H1 (cell line): Measurements from ENCODE around the gene MMEL1. TPM values are rescaled to one million over a fixed set of nuclear protein-coding genes. Genes with fewer than 3 reads are reported as not detected.
A peak's percentile ranks its signal among the peaks of the same experiment; 100 is the strongest.

Experiments
- CTCF ChIA-PET: fragments of 300-600 bp; sonication (Branson Sonifier 250); formaldehyde crosslinking; loops from one replicate; lab custom pipeline; 2021; ENCODE audit not compliant: partially characterized antibody; lab: Charles Lee
- POLR2A ChIA-PET: fragments of 300-600 bp; sonication (Branson Sonifier 250); formaldehyde crosslinking; loops from one replicate; lab custom pipeline; 2021; ENCODE audit warnings: inconsistent platforms; ENCODE audit not compliant: partially characterized antibody; lab: Charles Lee
- DNase-seq, 2 experiments: peaks; one replicate each; pipeline versions ENCODE4 v3.0.0 to v3.0.0-alpha.2; 2010 to 2022; ENCODE audit warnings: low spot score in 2 of 2, low read depth in 1 of 2, mixed read lengths in 1 of 2
- FAIRE-seq: peaks from 2 replicates; lab custom pipeline; 2011; peaks lifted over from hg19 to GRCh38; lab: Jason Lieb, UNC
- H2AFZ ChIP-seq: 2 replicates; pipeline ENCODE4 v1.8.1; 2012; ENCODE audit warnings: low read length, inconsistent platforms
- H2AK5ac ChIP-seq: 2 replicates; pipeline ENCODE4 v1.6.1; 2013; ENCODE audit warnings: low read depth, low read length
- H2BK120ac ChIP-seq: replicated peaks from 2 replicates; pipeline ENCODE3; 2013; ENCODE audit warnings: low read depth, low read length, inconsistent platforms
- H2BK12ac ChIP-seq: 2 replicates; pipeline ENCODE4 v1.6.1; 2013; ENCODE audit warnings: low read depth, low read length
- H2BK15ac ChIP-seq: 2 replicates; pipeline ENCODE4 v1.6.1; 2013; ENCODE audit warnings: low read length
- H2BK20ac ChIP-seq: 2 replicates; pipeline ENCODE4 v1.6.1; 2013; ENCODE audit warnings: low read length
- H2BK5ac ChIP-seq: 2 replicates; pipeline ENCODE4 v1.6.1; 2013; ENCODE audit warnings: low read depth, low read length
- H3K14ac ChIP-seq: 2 replicates; pipeline ENCODE4 v1.6.1; 2013; ENCODE audit warnings: inconsistent platforms; ENCODE audit not compliant: insufficient read length
- H3K18ac ChIP-seq: 2 replicates; pipeline ENCODE4 v1.6.1; 2013; ENCODE audit warnings: low read length; ENCODE audit errors: extremely low read depth
- H3K23ac ChIP-seq: 2 replicates; pipeline ENCODE4 v1.6.1; 2013; ENCODE audit warnings: inconsistent platforms; ENCODE audit not compliant: insufficient read length
- H3K23me2 ChIP-seq: 2 replicates; pipeline ENCODE4 v1.6.1; 2013; ENCODE audit warnings: low read depth, low read length
- H3K27ac ChIP-seq: 2 replicates; pipeline ENCODE4 v1.6.1; 2011; ENCODE audit warnings: low read depth, low read length, inconsistent platforms
- H3K27me3 ChIP-seq, 4 experiments: replicated peaks in 1 of 4; 1 replicate in 1 of 4; 2 replicates in 3 of 4; pipeline versions ENCODE4 v1.6.1 to v1.8.1; 2011 to 2013; ENCODE audit warnings: low read length in 3 of 4, mild to moderate bottlenecking in 3 of 4, inconsistent platforms in 2 of 4, mixed read lengths in 2 of 4, moderate library complexity in 1 of 4; ENCODE audit not compliant: control insufficient read depth in 3 of 4, insufficient read depth in 3 of 4; ENCODE audit errors: extremely low read depth in 1 of 4
- H3K36me3 ChIP-seq, 4 experiments: 2 replicates each; pipeline versions ENCODE4 v1.6.1 to v1.8.1; 2011 to 2013; ENCODE audit warnings: mild to moderate bottlenecking in 4 of 4, low read length in 3 of 4, moderate library complexity in 2 of 4, control low read depth in 1 of 4, inconsistent platforms in 1 of 4; ENCODE audit not compliant: insufficient read depth in 4 of 4, control insufficient read depth in 2 of 4
- H3K4ac ChIP-seq: replicated peaks from 2 replicates; pipeline ENCODE3; 2013; ENCODE audit warnings: low read length, low read depth, mixed read lengths, inconsistent platforms; ENCODE audit not compliant: insufficient read length
- H3K4me1 ChIP-seq, 4 experiments: replicated peaks in 1 of 4; 1 replicate in 1 of 4; 2 replicates in 3 of 4; pipeline versions ENCODE4 v1.6.1 to v1.8.1; 2011 to 2013; ENCODE audit warnings: low read length in 3 of 4, inconsistent platforms in 2 of 4, mixed read lengths in 1 of 4; ENCODE audit not compliant: insufficient read depth in 4 of 4, control insufficient read depth in 3 of 4
- H3K4me2 ChIP-seq, 2 experiments: 2 replicates each; pipeline versions ENCODE4 v1.6.1 to v1.8.1; 2011 to 2013; ENCODE audit warnings: low read depth in 2 of 2, low read length in 2 of 2, control low read depth in 1 of 2, inconsistent platforms in 1 of 2, mild to moderate bottlenecking in 1 of 2; ENCODE audit not compliant: insufficient read depth in 1 of 2
- H3K4me3 ChIP-seq, 4 experiments: fragments of 200-600, 300-600 bp in 1 of 4; sonication (generic), shearing (Covaris generic), sonication (Bioruptor Twin) in 1 of 4; 2 replicates each; pipeline versions ENCODE4 v1.5.1 to v1.8.1; 2011 to 2016; ENCODE audit warnings: low read length in 4 of 4, low read depth in 3 of 4, control low read depth in 2 of 4, inconsistent platforms in 2 of 4, mild to moderate bottlenecking in 2 of 4, mixed read lengths in 1 of 4, moderate library complexity in 1 of 4; ENCODE audit not compliant: insufficient read depth in 2 of 4; ENCODE audit errors: extremely low read depth in 1 of 4
- H3K56ac ChIP-seq: replicated peaks from 2 replicates; pipeline ENCODE3; 2013; ENCODE audit warnings: low read depth, mild to moderate bottlenecking, mixed read lengths, low read length, inconsistent platforms; ENCODE audit not compliant: insufficient read length
- H3K79me1 ChIP-seq: 2 replicates; pipeline ENCODE4 v1.6.1; 2013; ENCODE audit warnings: low read depth, low read length, control low read depth
- H3K79me2 ChIP-seq, 2 experiments: 2 replicates each; pipeline versions ENCODE4 v1.6.1 to v1.8.1; 2012 to 2013; ENCODE audit warnings: low read length in 2 of 2, mild to moderate bottlenecking in 2 of 2, inconsistent platforms in 1 of 2; ENCODE audit not compliant: insufficient read depth in 2 of 2, control insufficient read depth in 1 of 2
- H3K9ac ChIP-seq, 4 experiments: replicated peaks in 1 of 4; 1 replicate in 1 of 4; 2 replicates in 3 of 4; pipeline versions ENCODE4 v1.6.1 to v1.8.1; 2011 to 2013; ENCODE audit warnings: low read depth in 3 of 4, low read length in 3 of 4, control low read depth in 2 of 4, mild to moderate bottlenecking in 2 of 4, moderate library complexity in 2 of 4, inconsistent platforms in 1 of 4; ENCODE audit errors: extremely low read depth in 1 of 4
- H3K9me3 ChIP-seq, 2 experiments: 2 replicates each; pipeline versions ENCODE4 v1.6.1 to v1.8.1; 2012 to 2013; ENCODE audit warnings: mild to moderate bottlenecking in 2 of 2, moderate library complexity in 2 of 2, control low read depth in 1 of 2, inconsistent platforms in 1 of 2, low read depth in 1 of 2, low read length in 1 of 2, mixed read lengths in 1 of 2; ENCODE audit not compliant: insufficient read depth in 2 of 2
- H4K20me1 ChIP-seq, 2 experiments: replicated peaks in 1 of 2; 2 replicates each; pipeline versions ENCODE3 to v1.8.1; 2011 to 2013; ENCODE audit warnings: inconsistent platforms in 2 of 2, low read length in 2 of 2, mild to moderate bottlenecking in 1 of 2; ENCODE audit not compliant: insufficient read depth in 2 of 2, control insufficient read depth in 1 of 2
- H4K5ac ChIP-seq: 2 replicates; pipeline ENCODE4 v1.6.1; 2013; ENCODE audit warnings: low read length, low read depth, mixed read lengths, inconsistent platforms; ENCODE audit not compliant: insufficient read length
- H4K8ac ChIP-seq: 2 replicates; pipeline ENCODE4 v1.8.0; 2013; ENCODE audit warnings: mild to moderate bottlenecking, moderate library complexity, low read length, inconsistent platforms; ENCODE audit not compliant: insufficient read depth; ENCODE audit errors: extremely low read depth
- H4K91ac ChIP-seq: replicated peaks from 2 replicates; pipeline ENCODE3; 2013; ENCODE audit warnings: low read length, mixed read lengths, inconsistent platforms; ENCODE audit not compliant: insufficient read length
- ASH2L ChIP-seq: fragments of 200-600, 300-600 bp; sonication (generic); IDR thresholded peaks from one replicate; pipeline ENCODE4 v1.7.1; 2017; ENCODE audit warnings: low read length
- BACH1 ChIP-seq: IDR thresholded peaks from 2 replicates; pipeline ENCODE4 v1.6.1; 2012; ENCODE audit warnings: low read length, improper control_type of control experiment
- CBX8 ChIP-seq: fragments of 300-800, 300-1000 bp; sonication (generic); IDR thresholded peaks from 2 replicates; pipeline ENCODE4 v1.7.1; 2016; ENCODE audit warnings: low read depth, low read length, borderline replicate concordance
- EP300 ChIP-seq, 2 experiments: IDR thresholded peaks; 1 replicate in 1 of 2; 2 replicates in 1 of 2; pipeline ENCODE4 v1.6.1; 2011 to 2012; ENCODE audit warnings: low read depth in 2 of 2, low read length in 2 of 2, mild to moderate bottlenecking in 2 of 2, borderline replicate concordance in 1 of 2, inconsistent platforms in 1 of 2, moderate library complexity in 1 of 2
- HDAC2 ChIP-seq, 2 experiments: fragments of 300-600 bp in 1 of 2; sonication (generic) in 1 of 2; IDR thresholded peaks; 2 replicates each; pipeline ENCODE4 v1.6.1; 2011 to 2012; ENCODE audit warnings: low read depth in 2 of 2, low read length in 2 of 2, mild to moderate bottlenecking in 2 of 2, moderate library complexity in 2 of 2, borderline replicate concordance in 1 of 2, inconsistent platforms in 1 of 2
- SIN3A ChIP-seq, 2 experiments: IDR thresholded peaks in 1 of 2; conservative IDR thresholded peaks in 1 of 2; 2 replicates each; pipeline ENCODE4 v1.6.1; 2011 to 2012; ENCODE audit warnings: low read length in 2 of 2, improper control_type of control experiment in 1 of 2, low read depth in 1 of 2, mild to moderate bottlenecking in 1 of 2
- SIX5 ChIP-seq: IDR thresholded peaks from 2 replicates; pipeline ENCODE4 v1.6.1; 2011; ENCODE audit warnings: mild to moderate bottlenecking, low read depth, low read length
- WGBS, 2 experiments: shearing (Covaris generic) in 1 of 2; methylation state at CpG; one replicate each; pipeline versions ENCODE4 v1.1.6 to v1.1.7; 2013 to 2015; ENCODE audit warnings: low lambda C conversion rate in 2 of 2, mixed read lengths in 2 of 2, inconsistent platforms in 1 of 2, low coverage in 1 of 2, missing lambda C conversion rate in 1 of 2; ENCODE audit not compliant: insufficient replicate concordance in 2 of 2, insufficient coverage in 1 of 2, insufficient read length in 1 of 2; ENCODE audit errors: extremely low coverage in 1 of 2, missing lambda C conversion rate in 1 of 2; 5-methylcytosine and 5-hydroxymethylcytosine counted together
- polyA plus RNA-seq, 7 experiments: library from polyadenylated mRNA; depleted of rRNA in 3 of 7; stranded (reverse) in 5 of 7; unstranded in 2 of 7; fragments of >200 nt in 5 of 7; fragments of 200-250 nt in 2 of 7; gene quantifications; 1 replicate in 5 of 7; 2 replicates in 1 of 7; 4 replicates in 1 of 7; pipeline versions ENCODE4 v1.2.1 to v1.2.3, GENCODE V29; 2011 to 2013; ENCODE audit warnings: missing spikeins in 2 of 7, mixed read lengths in 2 of 7
- total RNA-seq: library from RNA; stranded (reverse); fragmentation: NEBNext Ultra II Directional; extraction: Animal tissue kit (Norgen Biotek cat#: 25700); gene quantifications from 2 replicates; pipeline ENCODE4 v1.2.1, GENCODE V29; 2021
- TF ChIP-seq, protein P1 (sequence below): IDR thresholded peaks from 2 replicates; pipeline ENCODE4 v1.6.1; 2012; ENCODE audit warnings: inconsistent platforms
- TF ChIP-seq, protein P2 (sequence below): IDR thresholded peaks from 2 replicates; pipeline ENCODE4 v1.6.1; 2011; ENCODE audit warnings: low read length, improper control_type of control experiment

The MMEL1 gene
- total and polyA plus RNA-seq, 2 of the 8 experiments (the other 6 are each of a cell fraction or from before 2014, with no cell fraction given) = 0.91 to 1.7 TPM

DNA sequence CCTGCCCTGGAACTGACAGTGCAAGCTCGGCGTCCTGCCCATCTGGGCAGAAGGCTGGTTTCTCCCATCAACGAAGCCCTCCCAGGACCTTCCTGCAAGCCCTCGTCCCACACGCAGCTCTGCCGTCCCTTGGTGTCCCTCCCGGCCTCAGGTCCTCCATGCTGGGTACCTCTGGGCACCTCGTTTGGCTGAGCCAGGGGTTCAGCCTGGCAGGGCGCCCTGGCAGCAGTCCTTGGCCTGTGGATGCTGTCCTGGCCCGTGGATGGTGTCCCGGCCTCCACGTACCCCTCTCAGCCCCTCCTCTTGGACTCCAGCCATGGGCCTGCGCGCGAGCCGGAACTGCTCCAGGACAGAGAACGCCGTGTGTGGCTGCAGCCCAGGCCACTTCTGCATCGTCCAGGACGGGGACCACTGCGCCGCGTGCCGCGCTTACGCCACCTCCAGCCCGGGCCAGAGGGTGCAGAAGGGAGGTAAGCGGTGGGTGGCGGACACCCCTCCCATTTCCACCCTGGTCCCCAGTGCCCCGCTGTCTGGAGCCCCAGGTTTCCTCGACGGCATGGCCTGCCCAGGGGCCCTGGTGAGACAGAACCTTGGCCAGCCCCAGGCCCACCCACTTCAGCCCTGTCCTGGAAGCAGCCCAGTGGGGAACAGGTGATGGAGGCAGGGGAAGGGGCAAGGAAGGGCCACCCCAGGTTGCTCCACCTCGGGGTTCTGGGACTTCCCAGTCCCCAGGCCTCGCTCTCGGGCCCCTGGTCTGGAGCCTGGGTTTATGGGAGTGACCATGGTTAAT, 73.1 kb downstream of the MMEL1 start:
- Histone ChIP-seq H3K79me1 (no peaks in the 10 kb centered on the region), H4K20me1 (no peaks in the 10 kb centered on the region), H2BK15ac (no peak overlapping the region), H2BK5ac (no peak overlapping the region), H4K91ac (no peak overlapping the region), H3K18ac (no peak overlapping the region), H2BK20ac (no peak overlapping the region), H3K27ac (no peak overlapping the region), H2AK5ac (no peak overlapping the region), H3K23me2 (no peaks in the 10 kb centered on the region), H3K14ac (no peak overlapping the region), H4K5ac (no peak overlapping the region), H3K9ac (no peak overlapping the region), H3K79me2 (no peaks in the 10 kb centered on the region), H3K4me2 (no peak overlapping the region), H3K4me1 (peaks cover 0 to 6% (median 1%) of the 10 kb centered on the region in 4 experiments; a peak in 3 of 7 replicates), H3K36me3 (no peaks in the 10 kb centered on the region), H3K9me3 (no peaks in the 10 kb centered on the region; a peak in 1 of 4 replicates), H3K23ac (no peak overlapping the region), H2BK12ac (no peak overlapping the region), H4K8ac (peak overlapping the region; percentile 12; the same call in 1 of the 2 replicates), H3K4me3 (no peak overlapping the region), H3K56ac (no peak overlapping the region), H2AFZ (no peak overlapping the region), H2BK120ac (no peak overlapping the region), H3K4ac (no peak overlapping the region), H3K27me3 (no peaks in the 10 kb centered on the region)
- ChIA-PET POLR2A (interaction anchor here (1.2 kb wide), 1 partner anchor 31 kb away, joined by 4 read pairs; no protein-coding TSS in a partner anchor), CTCF (interaction anchor here (1.2 to 3.3 kb wide), 5 partner anchors 12 to 181 kb away, joined by 3 to 24 read pairs (median 4); no protein-coding TSS in a partner anchor)
- DNase-seq = no peak
- no peak for FAIRE-seq
- WGBS, 2 experiments = 92% methylated on average over 32 of the region's 35 CpGs; no CpG with 5 or more reads in 1 of the 2 experiments
- TF ChIP-seq HDAC2 (IDR thresholded peaks at IDR 0.05; ENCODE audit: borderline replicate concordance in 1 of 2, low read depth in 2 of 2, low read length in 2 of 2) (no peak), ASH2L (no peak), SIN3A (conservative IDR thresholded peaks at IDR 0.05 in 1 of 2, IDR thresholded peaks at IDR 0.05 in 1 of 2; ENCODE audit: low read depth in 1 of 2, low read length in 2 of 2) (no peak), SIX5 (no peak), CBX8 (no peak), BACH1 (no peak), EP300 (IDR thresholded peaks at IDR 0.05; ENCODE audit: borderline replicate concordance in 1 of 2, low read depth in 2 of 2, low read length in 2 of 2) (no peak)
- TF ChIP-seq, protein P1, sequence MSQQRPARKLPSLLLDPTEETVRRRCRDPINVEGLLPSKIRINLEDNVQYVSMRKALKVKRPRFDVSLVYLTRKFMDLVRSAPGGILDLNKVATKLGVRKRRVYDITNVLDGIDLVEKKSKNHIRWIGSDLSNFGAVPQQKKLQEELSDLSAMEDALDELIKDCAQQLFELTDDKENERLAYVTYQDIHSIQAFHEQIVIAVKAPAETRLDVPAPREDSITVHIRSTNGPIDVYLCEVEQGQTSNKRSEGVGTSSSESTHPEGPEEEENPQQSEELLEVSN = no peak
- TF ChIP-seq, protein P2, sequence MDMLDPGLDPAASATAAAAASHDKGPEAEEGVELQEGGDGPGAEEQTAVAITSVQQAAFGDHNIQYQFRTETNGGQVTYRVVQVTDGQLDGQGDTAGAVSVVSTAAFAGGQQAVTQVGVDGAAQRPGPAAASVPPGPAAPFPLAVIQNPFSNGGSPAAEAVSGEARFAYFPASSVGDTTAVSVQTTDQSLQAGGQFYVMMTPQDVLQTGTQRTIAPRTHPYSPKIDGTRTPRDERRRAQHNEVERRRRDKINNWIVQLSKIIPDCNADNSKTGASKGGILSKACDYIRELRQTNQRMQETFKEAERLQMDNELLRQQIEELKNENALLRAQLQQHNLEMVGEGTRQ = no peak
